Amniotic stem cell (primary cell): Measurements from ENCODE around the gene EFNA4.
A peak's percentile ranks its signal among the peaks of the same experiment; 100 is the strongest.

Source experiments
- DNase-seq: peaks from one replicate; lab custom pipeline; 2025; lab: John Stamatoyannopoulos, UW

EFNA4 gene

DNA sequence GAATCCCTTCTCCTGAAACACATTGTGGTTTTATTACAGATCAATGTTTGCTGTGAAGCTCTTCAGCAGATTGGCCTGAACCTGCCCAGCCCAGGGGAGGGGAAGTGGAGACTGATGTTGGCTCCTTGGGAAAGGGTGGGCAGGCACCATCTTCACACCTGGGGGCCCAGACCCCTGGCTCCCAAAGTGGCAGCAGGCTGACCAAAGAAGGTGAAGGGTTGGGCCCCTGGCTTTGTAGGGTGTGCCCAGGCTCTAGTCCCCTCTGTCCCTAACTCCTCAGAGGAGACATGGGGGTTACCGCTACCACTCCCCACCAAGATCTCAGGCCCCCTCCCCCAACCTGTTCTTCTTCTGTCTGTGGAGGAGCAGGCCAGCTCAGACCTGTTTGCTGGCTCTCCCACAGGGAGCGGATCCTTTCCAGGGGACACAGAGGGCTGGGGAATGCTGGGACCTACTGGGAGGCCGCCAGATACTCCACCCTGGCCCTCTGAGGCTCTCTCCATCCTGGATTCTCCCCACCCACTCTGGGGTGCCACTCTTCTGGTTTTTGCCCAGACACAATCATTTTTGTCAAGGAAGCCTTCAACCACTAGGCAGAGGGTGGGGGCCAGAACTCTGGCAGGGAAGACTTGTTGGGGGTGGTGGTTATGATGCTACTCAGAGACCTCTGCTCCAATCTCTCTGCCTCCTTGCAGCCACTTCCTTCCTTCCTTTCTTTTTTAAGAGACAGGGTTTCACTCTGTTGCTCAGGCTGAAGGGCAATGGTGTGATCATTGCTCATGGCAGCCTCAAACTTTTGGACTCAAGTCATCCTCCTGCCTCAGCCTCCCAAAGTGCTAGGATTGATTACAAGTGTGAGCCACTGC lies 10.1 kb downstream of the EFNA4 start:
- DNase-seq = no peak

DNA sequence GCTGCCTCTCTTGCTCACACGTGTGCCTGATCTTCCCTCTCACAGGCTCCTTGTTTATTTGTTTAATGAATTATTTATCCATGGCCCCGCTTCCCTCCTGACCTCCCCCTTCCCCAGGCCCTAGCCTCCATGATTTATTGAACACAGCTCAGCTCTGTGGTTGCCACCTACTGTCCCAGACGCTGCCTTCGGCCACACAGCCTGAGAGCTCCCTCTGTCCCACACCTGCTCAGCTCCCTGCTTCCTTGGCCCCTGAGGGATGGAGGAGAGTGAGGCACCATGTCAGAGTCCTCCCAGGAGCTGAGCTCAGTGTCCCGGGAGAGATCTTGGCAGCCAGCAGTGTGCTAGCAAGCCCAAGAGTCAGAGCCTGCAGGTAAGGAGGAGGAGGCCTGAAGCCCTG lies 12.0 kb downstream of the EFNA4 start:
- DNase-seq = no peak

- no peak for DNase-seq
These were observed 12.8 kb downstream of the EFNA4 start for GRCh38 chr1:155076371-155076770.

- DNase-seq = no peak
These were observed 13.8 kb downstream of the EFNA4 start for GRCh38 chr1:155077346-155077745.

- DNase-seq = no peak
These were observed 14.4 kb downstream of the EFNA4 start for GRCh38 chr1:155077758-155078445.

DNA sequence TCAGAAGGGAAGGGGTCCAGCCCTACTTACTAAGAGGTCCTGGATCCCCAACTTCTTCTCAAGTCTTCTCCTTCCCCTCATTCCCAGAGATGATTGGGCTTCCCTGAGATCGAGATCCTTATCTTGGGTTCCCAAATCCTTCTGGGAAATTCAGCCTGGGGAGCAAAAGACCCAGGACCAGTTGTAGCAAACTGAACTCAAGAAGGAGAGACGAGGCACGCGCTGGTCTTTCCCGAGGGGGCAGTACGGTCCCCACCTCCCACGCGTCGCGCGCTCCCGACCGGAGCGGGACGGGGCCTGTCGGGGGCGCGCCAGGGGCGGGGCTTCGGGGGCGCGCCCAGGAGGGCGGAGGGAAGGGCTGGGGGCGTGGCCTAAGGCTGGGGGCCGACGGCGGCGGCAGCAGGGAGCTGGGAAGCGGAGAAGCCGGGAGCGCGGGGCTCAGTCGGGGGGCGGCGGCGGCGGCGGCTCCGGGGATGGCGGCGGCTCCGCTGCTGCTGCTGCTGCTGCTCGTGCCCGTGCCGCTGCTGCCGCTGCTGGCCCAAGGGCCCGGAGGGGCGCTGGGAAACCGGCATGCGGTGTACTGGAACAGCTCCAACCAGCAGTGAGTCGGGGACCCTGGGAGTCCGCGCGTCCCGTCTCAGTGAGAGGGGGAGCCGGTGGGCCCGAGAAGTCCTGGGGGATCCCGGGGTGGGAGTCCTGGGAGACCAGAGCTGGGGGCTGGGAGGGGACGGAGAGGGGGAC lies 15.1 kb downstream of the EFNA4 start, which contains the start of gene EFNA3:
TSS of gene EFNA3 (plus strand) at position 369 of the 741 bp plus-strand sequence. CDS start at position 474, 105 bp downstream.
- DNase-seq = no peak

GRCh38 chr1:155079210-155079486 lies 15.6 kb downstream of the EFNA4 start:
- no peak for DNase-seq

DNA sequence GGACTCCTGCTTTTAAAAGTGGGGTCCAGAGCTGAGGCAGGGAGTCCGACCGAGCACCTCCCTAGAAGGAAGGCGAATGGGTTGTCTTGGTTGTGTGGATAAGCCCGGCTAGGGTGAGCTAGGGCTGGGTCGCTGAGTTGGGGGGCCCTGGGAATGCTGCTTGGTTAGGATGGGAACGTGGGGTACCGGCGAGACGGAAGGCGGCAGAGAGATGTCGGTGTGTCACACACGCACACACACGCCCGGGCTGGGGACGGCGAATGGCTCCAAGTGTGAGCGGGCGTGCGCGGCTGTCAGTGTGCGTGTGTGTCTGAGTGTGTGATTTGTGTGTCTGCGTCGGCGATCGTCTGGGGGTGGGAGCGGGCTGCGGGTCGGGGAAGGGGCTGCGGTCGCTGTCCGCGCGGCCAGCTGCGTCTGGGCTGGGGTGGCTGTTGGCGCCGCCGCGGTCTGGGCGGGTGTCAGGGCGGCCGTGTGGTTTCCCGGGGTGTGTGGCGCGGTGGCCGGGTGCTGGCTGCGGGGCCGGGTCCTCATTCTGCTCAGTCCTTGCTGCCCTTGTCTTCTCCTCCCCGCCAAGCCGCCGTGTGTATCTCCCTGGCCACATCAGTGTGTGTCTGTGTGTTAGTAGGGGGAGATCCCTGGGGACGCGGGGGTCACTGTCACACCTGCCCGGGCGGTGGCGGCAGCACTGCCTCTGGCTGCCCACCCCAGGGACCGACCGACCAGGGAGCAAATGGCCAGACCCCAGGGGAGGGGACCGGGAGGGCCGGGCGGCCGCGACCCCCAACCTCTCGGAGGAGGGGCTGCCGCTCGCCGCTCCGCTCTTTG lies 16.2 kb downstream of the EFNA4 start:
- DNase-seq = no peak

- DNase-seq = no peak
These were observed 17.0 kb downstream of the EFNA4 start for GRCh38 chr1:155080312-155081228.

GRCh38 chr1:155081472-155082300 lies 18.1 kb downstream of the EFNA4 start:
- DNase-seq = no peak

- no peak for DNase-seq
These were observed 18.9 kb downstream of the EFNA4 start for GRCh38 chr1:155082301-155083051.

DNA sequence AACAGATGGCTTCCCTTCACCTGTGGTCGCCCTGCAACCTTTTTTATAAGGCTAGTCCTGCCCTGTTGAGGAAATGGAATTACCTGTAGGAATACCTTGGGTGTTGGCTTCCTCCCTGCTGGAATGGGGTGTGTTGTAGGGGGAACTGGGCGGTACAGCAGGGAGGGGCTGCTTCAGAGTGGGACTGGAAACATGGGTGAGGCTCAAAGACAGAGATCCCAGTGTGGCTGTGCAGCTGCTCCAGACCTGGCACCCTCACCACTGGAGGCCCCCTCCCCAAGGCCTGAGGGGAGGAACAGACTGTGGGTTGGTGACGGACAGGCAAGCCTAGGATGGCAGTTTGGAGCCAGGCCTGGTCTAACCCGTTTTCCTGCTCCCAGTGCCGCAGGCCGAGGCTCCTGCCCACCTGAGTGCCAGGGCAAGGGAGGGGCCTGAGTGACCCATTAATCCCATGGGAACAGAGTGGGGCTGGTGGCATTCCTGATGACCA lies 19.6 kb downstream of the EFNA4 start:
- DNase-seq = no peak

DNA sequence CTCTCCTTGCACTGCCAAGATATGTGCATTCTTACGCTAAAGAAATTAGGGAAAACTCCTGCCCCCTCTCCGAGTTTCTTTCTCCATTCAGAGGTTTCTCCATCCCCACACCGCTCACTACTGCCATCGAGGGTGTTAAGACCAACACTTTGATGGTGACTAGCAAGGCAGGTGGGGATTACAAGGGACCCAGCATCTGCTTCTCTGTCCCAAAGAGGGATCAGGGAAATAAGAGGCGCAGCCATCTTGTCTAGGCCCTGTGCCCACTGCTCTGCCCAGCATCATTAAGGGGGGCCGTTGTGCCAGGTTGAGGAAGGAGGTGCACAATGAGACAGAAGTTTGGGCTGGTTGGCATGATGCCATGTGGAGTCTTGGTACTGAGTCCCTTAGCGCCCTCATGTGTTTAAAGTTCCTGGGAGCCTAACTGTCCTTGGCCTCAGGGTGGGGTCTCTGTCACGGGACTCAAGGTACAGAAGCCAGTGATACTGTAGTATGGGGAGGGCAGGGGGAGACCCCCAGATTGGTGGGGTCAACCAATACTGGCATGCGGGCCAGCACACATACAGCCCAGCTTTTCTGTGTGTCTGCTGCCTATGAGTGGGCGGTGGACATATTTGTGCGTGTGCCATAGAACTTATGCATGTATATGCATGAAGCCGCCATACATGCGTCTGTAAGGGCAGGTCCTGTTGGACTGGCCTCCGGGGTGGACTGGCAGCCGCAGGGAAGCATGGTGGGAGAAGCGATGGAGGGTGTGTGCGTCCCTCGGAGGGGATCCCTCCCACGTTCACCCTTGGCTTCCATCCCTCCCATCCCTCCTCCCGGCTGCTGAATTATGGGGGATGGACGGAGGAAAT lies 20.6 kb downstream of the EFNA4 start:
- DNase-seq = no peak

- DNase-seq = peak; percentile 87
These were observed 21.4 kb downstream of the EFNA4 start for GRCh38 chr1:155084722-155085503.

- DNase-seq = no peak
These were observed 22.1 kb downstream of the EFNA4 start for GRCh38 chr1:155085504-155086127.

- DNase-seq = no peak
These were observed 22.7 kb downstream of the EFNA4 start for GRCh38 chr1:155086128-155086741.
